ENCODE measurements around the gene RNF208.
"Not testable (repeated sequence)": the region's sequence is repeated elsewhere in the genome, so short reads cannot be mapped to it uniquely, and the experiment has no call there.

The RNF208 gene

GRCh38 chr9:137242269-137243203 lies 20.5 kb upstream of the RNF208 start:
- no peak for DNase-seq (ENCODE audit: low read depth, low spot score)
- Histone ChIP-seq H3K9ac (ENCODE audit: insufficient read length) (peak overlapping the region; percentile 91), H3K9me3 (ENCODE audit: low read depth, low read length) (no peaks in the 10 kb centered on the region), H3K36me3 (ENCODE audit: insufficient read depth, low read length) (peaks cover 21% of the 10 kb centered on the region), H3K4me3 (peak overlapping the region; percentile 90), H3K27ac (no peak overlapping the region)
- TF ChIP-seq FOXP2 (optimal IDR thresholded peaks at IDR 0.05; ENCODE audit: control extremely low read depth, extremely low read length, insufficient read depth) = no peak
- TF ChIP-seq POLR2AphosphoS5 (IDR thresholded peaks at IDR 0.05; ENCODE audit: borderline replicate concordance, low read depth, low read length) = no peak; the same call in 1 of the 2 replicates
- TF ChIP-seq EZH2 (IDR thresholded peaks at IDR 0.05) = no peak

DNA sequence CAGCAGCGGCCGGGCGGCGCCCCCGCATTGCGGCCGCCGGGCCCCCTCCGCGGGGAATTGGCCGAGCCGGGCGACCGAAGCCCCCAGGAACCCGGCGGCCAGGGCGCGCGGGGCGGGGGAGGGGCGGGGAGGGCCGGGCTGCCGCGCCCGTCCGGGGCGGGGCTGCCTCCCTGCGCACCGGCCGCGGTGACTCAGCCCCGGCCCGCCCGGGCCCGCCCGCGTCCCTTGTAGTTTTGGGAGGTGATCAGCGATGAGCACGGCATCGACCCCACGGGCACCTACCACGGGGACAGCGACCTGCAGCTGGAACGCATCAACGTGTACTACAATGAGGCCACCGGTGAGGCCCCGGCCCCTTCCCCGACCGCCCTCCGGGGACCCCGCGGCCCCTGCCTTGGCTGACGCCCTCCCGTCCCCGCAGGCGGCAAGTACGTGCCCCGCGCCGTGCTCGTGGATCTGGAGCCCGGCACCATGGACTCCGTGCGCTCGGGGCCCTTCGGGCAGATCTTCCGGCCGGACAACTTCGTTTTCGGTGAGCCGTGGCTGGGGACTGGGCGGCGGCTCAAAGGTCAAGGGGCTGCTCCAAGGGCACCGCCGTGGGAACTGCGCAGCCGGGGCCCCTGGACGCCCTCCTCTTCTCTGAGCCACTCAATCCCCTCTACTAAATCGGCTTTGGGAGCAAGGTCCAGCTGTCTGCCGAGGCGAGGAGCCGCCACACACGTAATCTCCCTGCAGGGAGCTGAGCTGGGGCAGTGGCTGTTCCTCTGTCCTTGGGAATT lies 19.6 kb upstream of the RNF208 start:
- Histone ChIP-seq H3K9ac (ENCODE audit: insufficient read length) (peak overlapping the region; percentile 91), H3K36me3 (ENCODE audit: insufficient read depth, low read length) (peaks cover 21% of the 10 kb centered on the region), H3K27ac (no peak overlapping the region), H3K4me3 (peak overlapping the region; percentile 90), H3K9me3 (ENCODE audit: low read depth, low read length) (no peaks in the 10 kb centered on the region)
- no peak for DNase-seq (ENCODE audit: low read depth, low spot score)
- TF ChIP-seq FOXP2 (optimal IDR thresholded peaks at IDR 0.05; ENCODE audit: control extremely low read depth, extremely low read length, insufficient read depth) (no peak), EZH2 (IDR thresholded peaks at IDR 0.05) (no peak), POLR2AphosphoS5 (IDR thresholded peaks at IDR 0.05; ENCODE audit: borderline replicate concordance, low read depth, low read length) (no peak)

GRCh38 chr9:137240841-137241489 lies 18.9 kb upstream of the RNF208 start, which contains the start of gene TUBB4B:
Gene TUBB4B, plus strand, starts transcription at chr9:137241287. Its CDS starts 74 bp downstream, at chr9:137241361.
- peaks cover 21% of the 10 kb centered on the region for H3K36me3 ChIP-seq (ENCODE audit: insufficient read depth, low read length)
- no peaks in the 10 kb centered on the region for H3K9me3 ChIP-seq (ENCODE audit: low read depth, low read length)
- H3K9ac ChIP-seq (ENCODE audit: insufficient read length) = peak within 1 kb of the TSS; percentile 91
- peak; percentile 100 for TF ChIP-seq POLR2AphosphoS5 (IDR thresholded peaks at IDR 0.05; ENCODE audit: borderline replicate concordance, low read depth, low read length)
- TF ChIP-seq EZH2 (IDR thresholded peaks at IDR 0.05) = no peak
- peak; percentile 66 for TF ChIP-seq FOXP2 (optimal IDR thresholded peaks at IDR 0.05; ENCODE audit: control extremely low read depth, extremely low read length, insufficient read depth)
- peak within 1 kb of the TSS; percentile 90 for H3K4me3 ChIP-seq
- H3K27ac ChIP-seq = peak within 1 kb of the TSS; percentile 85
- DNase-seq (ENCODE audit: low read depth, low spot score) = peak; percentile 100

DNA sequence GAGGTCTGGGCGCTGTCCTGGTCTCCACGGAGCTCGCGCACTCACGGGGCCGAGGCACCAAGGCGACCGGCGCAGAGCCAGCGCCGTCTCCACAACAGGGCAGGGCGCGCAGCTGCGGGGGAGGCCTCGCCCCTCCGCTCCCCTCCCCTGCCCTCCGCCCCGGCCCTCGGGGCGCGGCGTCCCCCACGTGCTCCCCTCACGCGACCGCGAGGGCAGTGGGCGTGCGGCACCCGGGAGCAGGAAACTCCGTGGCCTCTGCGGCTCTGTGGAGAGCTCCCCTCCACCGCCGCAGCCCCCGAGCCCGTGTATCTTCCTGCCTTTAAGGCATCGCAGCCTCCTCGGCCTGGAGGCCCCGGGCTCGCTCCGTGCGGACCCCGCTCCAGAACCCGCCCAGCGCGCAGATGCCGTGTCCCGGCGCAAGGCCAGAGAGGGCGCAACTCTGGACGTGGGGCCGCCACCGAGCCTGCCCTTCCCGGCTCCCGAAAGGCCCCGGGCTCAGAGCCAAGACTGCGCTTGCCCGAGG lies 18.3 kb upstream of the RNF208 start:
- Histone ChIP-seq H3K27ac (peak overlapping the region; percentile 85), H3K9me3 (ENCODE audit: low read depth, low read length) (no peaks in the 10 kb centered on the region), H3K9ac (ENCODE audit: insufficient read length) (peak overlapping the region; percentile 88), H3K36me3 (ENCODE audit: insufficient read depth, low read length) (peaks cover 21% of the 10 kb centered on the region), H3K4me3 (peak overlapping the region; percentile 80)
- no peak for TF ChIP-seq EZH2 (IDR thresholded peaks at IDR 0.05)
- TF ChIP-seq FOXP2 (optimal IDR thresholded peaks at IDR 0.05; ENCODE audit: control extremely low read depth, extremely low read length, insufficient read depth) = no peak
- TF ChIP-seq POLR2AphosphoS5 (IDR thresholded peaks at IDR 0.05; ENCODE audit: borderline replicate concordance, low read depth, low read length) = peak; percentile 38; the same call in 1 of the 2 replicates
- no peak for DNase-seq (ENCODE audit: low read depth, low spot score)

- Histone ChIP-seq H3K36me3 (ENCODE audit: insufficient read depth, low read length) (peaks cover 21% of the 10 kb centered on the region), H3K27ac (peak overlapping the region; percentile 85), H3K4me3 (peak overlapping the region; percentile 80), H3K9ac (ENCODE audit: insufficient read length) (peak overlapping the region; percentile 88)
- not testable (repeated sequence) for H3K9me3 ChIP-seq (ENCODE audit: low read depth, low read length); DNase-seq (ENCODE audit: low read depth, low spot score)
Observed at GRCh38 chr9:137239541-137240200, 17.6 kb upstream of the RNF208 start.

DNA sequence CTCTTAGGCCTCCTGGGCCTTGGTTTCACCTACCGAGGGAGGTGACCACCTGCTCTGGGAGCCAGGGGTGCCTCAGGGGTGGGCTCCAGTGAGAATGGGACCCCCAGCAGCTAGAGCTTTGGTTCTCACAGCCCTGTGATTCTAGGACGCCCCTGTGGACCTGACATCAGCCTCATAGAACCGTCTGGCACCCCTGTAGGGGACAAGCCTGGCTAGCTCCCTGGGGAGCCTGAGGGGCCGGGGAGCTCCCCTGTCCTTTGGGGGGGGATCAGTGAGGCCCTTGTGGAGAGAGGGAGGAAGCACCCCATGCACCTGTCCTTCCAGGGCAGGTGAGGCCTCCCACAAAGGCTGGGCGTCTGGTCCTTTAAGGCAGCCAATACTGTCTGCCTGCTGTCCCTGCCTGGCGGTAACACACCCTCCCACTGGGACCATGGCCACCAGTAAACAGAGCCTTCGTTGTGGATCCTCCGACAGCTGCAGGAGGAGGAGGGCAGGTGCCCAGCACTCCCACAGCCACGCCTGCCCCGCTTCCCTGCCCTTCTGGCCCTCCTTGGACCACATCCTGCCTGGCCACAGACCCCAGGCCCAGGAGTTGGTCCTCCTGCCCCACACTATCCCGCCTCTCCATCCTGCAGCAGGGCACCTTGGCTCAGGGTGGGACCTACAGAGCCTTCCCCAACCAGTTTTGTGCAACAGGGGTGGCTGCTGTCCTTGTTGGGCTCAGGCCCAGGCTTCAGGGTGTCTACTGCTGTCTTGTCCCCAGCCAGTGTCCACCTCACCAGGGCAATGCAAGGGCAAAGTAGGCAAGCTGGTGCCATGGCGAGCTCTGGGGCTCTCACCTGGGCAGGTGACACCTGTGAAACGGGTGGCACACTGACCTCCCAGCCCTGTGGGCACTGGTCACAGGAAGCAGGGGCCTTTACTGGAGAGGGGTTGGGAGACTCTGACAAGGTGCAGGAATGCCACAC lies 16.0 kb upstream of the RNF208 start:
- Histone ChIP-seq H3K9ac (ENCODE audit: insufficient read length) (no peak overlapping the region), H3K27ac (no peak overlapping the region), H3K36me3 (ENCODE audit: insufficient read depth, low read length) (peaks cover 14% of the 10 kb centered on the region), H3K9me3 (ENCODE audit: low read depth, low read length) (no peaks in the 10 kb centered on the region), H3K4me3 (no peak overlapping the region)
- no peak for DNase-seq (ENCODE audit: low read depth, low spot score)
- TF ChIP-seq POLR2AphosphoS5 (IDR thresholded peaks at IDR 0.05; ENCODE audit: borderline replicate concordance, low read depth, low read length) = no peak
- TF ChIP-seq EZH2 (IDR thresholded peaks at IDR 0.05) = no peak

DNA sequence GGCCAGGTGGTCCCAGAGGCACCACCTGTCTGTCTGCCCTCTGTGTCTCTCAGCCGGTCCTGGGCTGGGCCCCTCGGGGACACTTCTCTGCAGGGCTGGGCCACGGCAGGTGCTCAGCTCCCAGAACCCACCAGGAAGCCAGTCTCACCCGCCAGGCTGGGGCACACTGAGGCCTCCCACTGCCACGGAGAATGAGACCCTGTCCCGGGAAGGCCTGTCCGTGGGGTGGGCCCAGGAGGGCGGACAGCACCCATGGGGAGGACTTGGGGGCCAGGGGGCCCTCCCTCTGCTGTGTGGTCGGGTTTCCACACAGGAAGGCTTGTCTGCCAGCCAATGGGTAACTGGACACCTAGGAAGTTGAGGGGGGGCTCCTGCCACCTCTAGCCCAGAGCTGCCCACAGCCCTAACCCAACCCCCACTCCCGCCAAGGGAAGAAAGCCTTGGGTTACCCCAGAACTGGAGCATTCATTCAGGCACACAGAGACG lies 14.9 kb upstream of the RNF208 start:
- Histone ChIP-seq H3K9ac (ENCODE audit: insufficient read length) (no peak overlapping the region), H3K4me3 (peak overlapping the region; percentile 31), H3K27ac (no peak overlapping the region), H3K36me3 (ENCODE audit: insufficient read depth, low read length) (peaks cover 3% of the 10 kb centered on the region), H3K9me3 (ENCODE audit: low read depth, low read length) (no peaks in the 10 kb centered on the region)
- TF ChIP-seq FOXP2 (optimal IDR thresholded peaks at IDR 0.05; ENCODE audit: control extremely low read depth, extremely low read length, insufficient read depth) (no peak), EZH2 (IDR thresholded peaks at IDR 0.05) (no peak), POLR2AphosphoS5 (IDR thresholded peaks at IDR 0.05; ENCODE audit: borderline replicate concordance, low read depth, low read length) (no peak)
- no peak for DNase-seq (ENCODE audit: low read depth, low spot score)

All from SK-N-MC (cell line).